HPDE6-E6E7 (cell line): Measurements from ENCODE around the gene GNAQ.
"Not testable (repeated sequence)": the region's sequence is repeated elsewhere in the genome, so short reads cannot be mapped to it uniquely, and the experiment has no call there.

ENCODE experiments used
- DNase-seq: peaks from one replicate; pipeline ENCODE4 v3.0.0; 2011; ENCODE audit warnings: missing footprints; ENCODE audit errors: extremely low spot score

Gene GNAQ

DNA sequence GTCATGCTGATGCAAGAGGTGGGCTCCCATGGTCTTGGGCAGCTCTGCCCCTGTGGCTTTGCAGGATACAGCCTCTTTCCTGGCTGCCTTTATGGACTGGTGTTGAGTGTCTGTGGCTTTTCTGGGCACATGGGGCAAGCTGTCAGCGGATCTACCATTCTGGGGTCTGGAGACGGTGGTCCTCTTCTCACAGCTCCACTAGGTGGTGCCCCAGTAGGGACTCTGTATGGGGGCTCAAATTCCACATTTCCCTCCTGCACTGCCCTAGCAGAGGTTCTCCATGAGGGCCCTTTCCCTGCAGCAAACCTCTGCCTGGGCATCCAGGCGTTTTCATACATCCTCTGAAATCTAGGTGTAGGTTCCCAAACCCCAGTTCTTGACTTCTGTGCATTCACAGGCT is 340.9 kb downstream of the GNAQ start:
- DNase-seq, result not testable (repeated sequence)

DNA sequence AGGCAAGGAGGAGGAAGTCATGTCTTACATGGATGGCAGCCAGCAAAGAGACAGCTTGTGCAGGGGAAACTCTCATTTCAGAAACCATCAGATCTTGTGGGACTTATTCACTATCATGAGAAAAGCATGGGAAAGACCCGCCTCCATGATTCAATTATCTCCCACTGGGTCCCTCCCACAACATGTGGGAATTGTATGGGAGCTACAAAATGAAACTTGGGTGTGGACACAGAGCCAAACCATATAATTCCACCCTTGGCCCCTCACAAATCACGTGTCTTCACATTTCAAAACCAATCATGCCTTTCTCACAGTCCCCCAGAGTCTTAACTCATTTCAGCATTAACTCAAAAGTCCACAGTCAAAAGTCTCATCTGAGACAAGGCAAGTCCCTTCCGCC is 341.5 kb downstream of the GNAQ start:
- DNase-seq, result not testable (repeated sequence)

DNA sequence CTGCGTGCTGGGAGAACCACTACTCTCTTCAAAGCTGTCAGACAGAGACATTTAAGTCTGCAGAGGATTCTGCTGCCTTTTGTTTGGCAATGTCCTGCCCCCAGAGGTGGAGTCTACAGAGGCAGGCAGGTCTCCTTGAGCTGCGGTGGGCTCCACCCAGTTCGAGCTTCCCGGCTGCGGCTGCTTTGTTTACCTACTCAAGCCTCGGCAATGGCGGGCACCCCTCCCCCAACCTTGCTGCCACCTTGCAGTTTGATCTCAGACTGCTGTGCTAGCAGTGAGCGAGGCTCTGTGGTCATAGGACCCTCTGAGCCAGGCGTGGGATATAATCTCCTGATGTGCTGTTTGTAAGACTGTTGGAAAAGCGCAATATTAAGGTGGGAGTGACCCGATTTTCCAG is 343.9 kb downstream of the GNAQ start:
- DNase-seq, result not testable (repeated sequence)

DNA sequence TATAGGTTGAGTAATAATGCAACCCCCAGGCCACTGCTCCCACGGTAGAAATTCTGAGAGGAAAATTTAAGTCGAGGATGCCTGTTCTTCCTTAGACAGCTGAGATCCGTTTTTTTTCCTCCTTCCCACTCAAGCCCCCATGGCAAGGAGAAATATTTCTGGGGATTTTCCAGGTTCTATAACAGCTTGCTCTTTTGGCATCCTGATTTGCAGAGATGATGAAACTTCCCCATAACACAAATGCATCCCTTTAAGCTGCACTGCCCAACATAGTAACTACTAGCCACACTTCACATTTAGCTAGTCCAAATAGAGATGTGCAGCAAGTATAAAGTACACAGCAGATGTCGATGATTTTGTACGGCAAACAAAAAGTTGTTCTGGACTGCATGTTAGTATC is 351.0 kb downstream of the GNAQ start:
- no peak for DNase-seq

DNA sequence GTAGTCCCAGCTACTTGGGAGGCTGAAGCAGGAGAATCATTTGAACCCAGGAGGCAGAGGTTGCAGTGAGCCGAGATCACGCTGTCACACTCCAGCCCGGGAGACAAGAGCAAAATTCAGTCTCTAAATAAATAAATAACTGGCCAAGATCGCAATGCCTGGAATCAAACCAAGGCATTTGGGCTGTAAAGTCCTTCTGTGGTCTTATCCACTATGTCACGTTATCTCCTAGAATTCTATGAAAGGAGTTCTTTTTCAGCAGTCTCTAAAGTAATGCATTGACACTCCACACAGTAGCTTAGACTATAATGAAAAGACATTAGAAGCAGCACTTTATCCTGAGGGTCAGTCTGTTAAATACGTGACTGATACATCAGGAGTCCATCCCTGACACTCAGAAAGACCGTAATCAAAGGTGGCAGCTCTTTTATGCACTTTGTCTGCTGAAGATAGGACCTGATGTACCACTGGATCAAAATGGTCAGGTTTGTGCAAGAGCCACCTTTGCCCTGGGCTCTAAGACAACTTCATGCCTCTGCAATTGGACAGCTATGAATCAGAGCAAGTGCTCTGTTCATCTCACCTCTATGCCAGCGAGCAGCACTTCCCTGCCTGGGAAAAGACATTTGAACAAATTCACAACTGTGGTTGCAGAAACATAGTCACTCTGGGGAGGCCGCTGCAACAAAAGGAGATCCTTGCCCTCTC is 351.8 kb downstream of the GNAQ start:
- DNase-seq, result no peak

DNA sequence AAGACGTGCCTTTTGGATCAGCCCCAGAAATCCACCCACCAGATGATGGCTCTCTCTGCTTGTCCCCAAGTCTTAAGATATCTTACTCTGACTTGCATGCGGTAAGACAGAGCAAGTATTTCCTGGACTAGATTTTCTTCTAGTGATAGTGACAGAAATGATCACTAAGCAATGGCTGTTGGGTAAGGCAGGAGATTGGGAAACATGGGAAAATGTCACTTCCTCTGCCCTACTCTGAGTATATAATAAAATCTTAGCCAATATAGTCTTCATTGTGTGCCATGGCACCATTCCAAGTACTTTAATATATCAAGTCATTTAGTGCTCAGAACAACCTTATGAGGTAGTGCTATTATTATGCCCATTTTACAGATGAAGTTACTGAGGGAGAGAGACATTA is 352.5 kb downstream of the GNAQ start:
- no peak for DNase-seq

DNA sequence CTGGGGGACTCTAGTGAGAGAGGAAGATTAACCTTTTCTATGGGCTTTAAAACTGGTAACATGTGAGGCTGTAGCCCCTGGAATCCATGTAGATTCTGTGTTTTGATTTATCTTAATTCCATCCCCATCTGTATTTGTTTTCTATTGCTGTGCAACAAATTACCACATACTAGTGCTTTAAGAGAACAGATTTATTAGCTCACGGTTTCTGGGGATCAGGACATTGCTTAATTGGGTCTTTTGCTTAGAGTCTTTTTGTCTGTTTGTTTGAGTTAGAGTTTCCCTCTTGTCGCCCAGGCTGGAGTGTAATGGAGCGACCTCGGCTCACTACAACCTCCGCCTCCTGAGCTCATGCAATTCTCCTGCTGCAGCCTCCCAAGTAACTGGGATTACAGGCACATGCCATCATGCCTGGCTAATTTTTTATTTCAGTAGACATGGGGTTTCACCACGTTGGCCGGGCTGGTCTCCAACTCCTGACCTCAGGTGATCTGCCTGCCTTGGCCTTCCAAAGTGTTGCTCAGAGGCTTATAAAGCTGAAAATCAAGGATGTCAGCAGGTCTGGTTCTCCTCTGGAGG is 353.6 kb downstream of the GNAQ start:
- DNase-seq, result no peak

DNA sequence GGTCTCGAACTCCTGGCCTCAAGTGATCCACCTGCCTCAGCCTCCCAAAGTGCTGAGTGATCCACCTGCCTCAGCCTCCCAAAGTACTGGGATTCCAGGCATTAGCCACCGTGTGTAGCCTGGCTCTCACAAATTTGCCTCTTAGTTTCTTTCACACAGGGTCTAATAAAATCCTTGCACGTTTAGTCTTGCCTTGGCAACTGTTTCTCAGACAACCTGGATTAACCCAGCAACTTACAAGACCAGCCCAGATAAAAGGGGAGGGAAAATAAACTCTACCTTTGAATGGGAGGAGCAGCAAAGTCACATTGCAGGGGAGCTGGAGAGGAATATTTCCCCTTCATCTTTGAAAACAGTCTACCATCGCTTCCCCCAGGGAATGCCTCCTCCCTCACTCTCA is 354.2 kb downstream of the GNAQ start:
- DNase-seq, result no peak

DNA sequence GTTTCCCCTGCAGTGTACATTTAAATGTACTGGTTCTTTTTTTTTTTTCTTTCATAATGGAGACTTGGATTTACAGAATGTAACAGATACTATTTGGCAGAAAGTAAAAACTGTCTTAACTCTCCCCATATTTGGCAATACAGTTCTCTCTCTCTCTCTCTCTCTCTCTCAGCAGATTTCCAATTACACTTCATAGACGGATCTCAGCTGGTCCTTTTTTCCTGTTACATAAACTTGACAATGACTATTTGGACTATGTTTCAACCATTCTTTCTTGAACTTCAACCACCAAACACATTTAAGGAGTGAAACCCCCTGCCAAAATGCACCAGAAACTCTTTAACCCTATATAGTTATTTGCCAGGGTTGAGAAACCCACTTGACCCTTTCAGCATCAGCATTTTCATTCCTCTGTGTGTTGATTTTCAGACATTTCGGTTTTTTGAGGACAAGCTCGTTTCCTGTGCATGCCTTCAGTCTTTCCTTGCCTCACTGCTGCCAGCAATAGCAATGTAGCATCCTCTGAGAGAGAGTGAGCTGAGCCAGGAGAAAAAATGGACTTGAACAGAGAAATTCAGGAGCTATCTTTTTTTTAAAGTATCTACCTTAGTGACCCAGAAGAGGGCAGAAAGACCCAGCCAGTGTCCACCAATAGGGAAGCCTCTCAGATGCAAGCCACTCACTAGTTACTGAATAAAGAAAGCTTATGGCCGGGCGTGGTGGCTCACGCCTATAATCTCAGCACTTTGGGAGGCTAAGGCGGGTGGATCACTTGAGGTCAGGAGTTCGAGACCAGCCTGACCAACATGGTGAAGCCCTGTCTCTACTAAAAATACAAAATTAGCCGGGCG is 357.4 kb downstream of the GNAQ start:
- DNase-seq, result no peak

DNA sequence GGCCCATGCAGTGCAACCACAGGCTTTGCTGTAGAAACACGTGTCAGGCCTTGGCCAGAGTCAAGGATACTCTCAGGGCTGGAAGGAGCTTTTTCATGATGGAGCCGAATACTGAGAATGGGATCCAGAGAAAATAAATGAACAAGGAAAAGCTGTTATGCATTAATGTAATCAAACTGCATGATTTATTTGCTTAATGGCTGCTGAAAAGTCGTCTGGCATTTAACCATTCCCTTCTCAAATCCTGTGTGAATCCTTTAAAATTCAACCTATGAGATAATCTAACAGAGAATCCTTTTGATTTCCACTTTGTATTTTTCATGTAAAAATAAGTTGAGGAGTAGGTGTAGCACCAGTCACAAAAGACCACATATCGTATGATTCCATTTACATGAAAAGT is 359.4 kb downstream of the GNAQ start:
- DNase-seq, result no peak

DNA sequence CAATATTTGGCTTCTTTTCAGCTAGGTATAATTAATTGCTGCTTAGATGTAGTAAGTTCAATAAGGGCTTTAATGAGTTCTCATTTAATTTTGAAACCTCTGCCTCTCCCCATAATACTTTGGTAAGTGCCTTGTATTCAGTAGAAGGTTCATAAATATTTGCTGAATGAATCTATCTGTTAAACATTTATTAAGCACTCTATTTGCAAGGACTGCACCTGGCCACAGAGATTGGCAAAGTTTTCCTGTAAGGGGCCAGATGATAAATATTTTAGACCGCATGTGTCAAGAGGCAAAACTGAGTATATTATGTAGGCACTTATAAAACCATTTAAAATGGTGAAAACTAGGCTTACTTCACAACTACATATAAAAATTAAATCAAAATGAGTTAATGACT is 364.5 kb downstream of the GNAQ start:
- no peak for DNase-seq
